HL-60/S4 (cell line): ENCODE results near the gene EIF2A.

Source experiments
- in situ Hi-C: fragments of 300-500 bp; cut with MboI; formaldehyde crosslinking; loops from 2 replicates; pipeline ENCODE4 v1.14.3; 2022; ENCODE audit warnings: low sequenced_read_pairs

EIF2A gene

DNA sequence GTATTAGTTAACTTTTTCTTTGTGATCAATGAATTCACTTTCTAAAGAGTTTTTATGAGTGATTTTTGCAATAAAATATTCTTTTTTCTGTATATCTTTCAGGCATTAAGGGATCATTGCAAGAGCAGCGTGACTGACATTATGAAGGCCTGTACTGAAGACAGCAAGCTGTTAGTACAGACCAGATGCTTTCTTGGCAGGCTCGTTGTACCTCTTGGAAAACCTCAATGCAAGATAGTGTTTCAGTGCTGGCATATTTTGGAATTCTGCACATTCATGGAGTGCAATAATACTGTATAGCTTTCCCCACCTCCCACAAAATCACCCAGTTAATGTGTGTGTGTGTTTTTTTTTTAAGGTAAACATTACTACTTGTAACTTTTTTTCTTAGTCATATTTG is 81.0 kb downstream of the EIF2A start:
- in situ Hi-C loops = no loop called here

DNA sequence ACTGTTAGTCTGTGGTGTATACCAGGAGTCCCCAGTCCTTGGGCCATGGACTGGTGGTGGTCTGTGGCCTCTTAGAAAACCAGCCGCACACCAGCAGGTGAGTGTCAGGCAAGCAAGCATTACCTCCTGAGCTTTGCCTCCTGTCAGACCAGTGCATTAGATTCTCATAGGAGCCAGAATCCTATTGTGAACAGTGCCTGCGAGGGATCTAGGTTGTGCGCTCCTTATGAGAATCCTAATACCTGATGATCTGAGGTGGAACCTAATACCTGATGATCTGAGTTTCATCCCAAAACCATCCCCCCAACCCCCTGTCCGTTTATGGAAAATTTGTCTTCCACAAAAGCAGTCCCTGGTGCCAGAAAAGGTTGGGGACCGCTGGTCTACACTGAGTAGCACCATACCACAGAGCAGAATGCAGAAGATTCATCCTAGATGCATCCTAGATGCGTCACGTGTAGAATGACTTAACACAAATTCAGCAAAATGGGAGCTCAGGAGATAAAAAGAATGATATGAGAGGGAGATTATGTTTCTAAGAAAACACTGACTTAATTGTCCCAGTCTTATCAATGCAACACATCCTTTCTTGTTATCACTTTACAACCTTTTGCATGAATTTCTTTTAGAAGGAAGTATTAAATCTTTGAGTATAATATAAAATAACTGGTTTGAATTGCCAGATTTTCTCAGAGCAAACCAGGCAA is 85.1 kb downstream of the EIF2A start:
- in situ Hi-C loops = no loop called here

DNA sequence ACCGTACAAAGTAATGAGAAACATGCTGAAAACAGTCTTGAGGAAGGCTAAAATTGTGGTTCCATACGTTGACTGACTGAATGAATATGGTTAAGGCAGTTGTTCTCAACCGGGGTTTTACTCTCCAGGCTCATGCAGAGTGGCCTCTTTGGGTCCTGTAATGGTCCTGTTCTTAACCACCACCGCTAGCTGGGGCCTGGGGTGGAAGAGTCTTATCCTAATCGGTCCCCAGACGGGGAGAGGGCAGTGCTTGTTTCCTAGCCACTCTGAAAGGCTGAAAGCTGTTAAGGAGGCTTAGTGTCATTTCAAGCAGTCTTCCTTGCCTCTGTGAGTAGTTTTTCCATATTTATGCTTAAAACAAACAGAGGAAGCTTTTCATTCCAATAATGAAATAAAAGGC is 88.5 kb downstream of the EIF2A start:
- in situ Hi-C loops = no loop called here

DNA sequence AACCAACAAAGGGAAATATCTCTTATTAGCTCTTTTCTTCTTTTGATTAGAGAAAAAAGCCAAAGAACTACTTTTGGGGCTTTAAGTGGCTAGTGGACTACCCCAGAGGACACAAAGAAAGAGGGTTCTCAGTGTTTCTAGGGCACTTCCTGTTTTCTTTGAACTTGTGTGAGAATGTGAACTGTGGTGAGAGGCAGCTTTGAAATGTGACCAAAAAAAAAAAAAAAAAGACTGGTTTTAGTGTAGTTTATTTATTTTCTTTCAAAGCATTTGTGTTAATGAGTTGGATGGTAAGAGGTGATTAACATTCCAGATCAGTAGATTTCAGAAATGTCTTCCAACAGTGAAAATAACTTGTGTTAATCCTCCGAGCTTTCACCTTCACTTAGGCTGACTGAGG is 88.9 kb downstream of the EIF2A start:
- in situ Hi-C loops = no loop called here
